Measurements from ENCODE around the gene DAPK2.
"Not testable (repeated sequence)": the region's sequence is repeated elsewhere in the genome, so short reads cannot be mapped to it uniquely, and the experiment has no call there.

Gene DAPK2

GRCh38 chr15:64060716-64061115 lies 14.4 kb upstream of the DAPK2 start:
- intact Hi-C loops (cut with DNase I) = no loop called here
- DNase-seq = no peak

GRCh38 chr15:64059104-64059503 lies 12.8 kb upstream of the DAPK2 start:
- DNase-seq; intact Hi-C loops (cut with DNase I): not testable (repeated sequence)

- intact Hi-C loops (cut with DNase I) = no loop called here
- no peak for DNase-seq
Measured at GRCh38 chr15:64058279-64058678, 12.0 kb upstream of the DAPK2 start.

GRCh38 chr15:64053674-64054073 lies 7.4 kb upstream of the DAPK2 start:
- peak in 2 of 42 donors; percentile 25 to 56 for DNase-seq
- intact Hi-C loops (cut with DNase I) = not testable (repeated sequence)

GRCh38 chr15:64052925-64053491 lies 6.7 kb upstream of the DAPK2 start:
- DNase-seq = no peak
- intact Hi-C loops (cut with DNase I) = no loop called here

GRCh38 chr15:64051407-64052259 lies 5.3 kb upstream of the DAPK2 start:
- intact Hi-C loops (cut with DNase I) = no loop called here
- no peak for DNase-seq

GRCh38 chr15:64051093-64051402 lies 4.8 kb upstream of the DAPK2 start:
- DNase-seq = no peak
- intact Hi-C loops (cut with DNase I) = no loop called here

GRCh38 chr15:64050281-64051092 lies 4.2 kb upstream of the DAPK2 start:
- intact Hi-C loops (cut with DNase I) = no loop called here
- DNase-seq = no peak

- intact Hi-C loops (cut with DNase I) = loop anchor here (10.0 kb wide), 2 partner anchors 104 to 294 kb away; no protein-coding TSS in a partner anchor
- no peak for DNase-seq
Measured at GRCh38 chr15:64048781-64049460, 2.6 kb upstream of the DAPK2 start.

GRCh38 chr15:64045774-64046420 lies 388 bp downstream of the DAPK2 start:
- intact Hi-C loops (cut with DNase I) = loop anchor here (10.0 kb wide), 2 partner anchors 101 to 291 kb away; no protein-coding TSS in a partner anchor
- peak in 26 of 42 donors; percentile 9 to 68 (median 32) for DNase-seq

- intact Hi-C loops (cut with DNase I) = loop anchor here (10.0 kb wide), 2 partner anchors 100 to 290 kb away; no protein-coding TSS in a partner anchor
- DNase-seq = no peak
Measured at GRCh38 chr15:64045101-64045435, 1.2 kb downstream of the DAPK2 start.

GRCh38 chr15:64044300-64045100 lies 1.8 kb downstream of the DAPK2 start:
- no peak for DNase-seq
- intact Hi-C loops (cut with DNase I) = loop anchor here (10.0 kb wide), 2 partner anchors 100 to 290 kb away; no protein-coding TSS in a partner anchor

GRCh38 chr15:64038878-64039610 lies 7.2 kb downstream of the DAPK2 start:
- intact Hi-C loops (cut with DNase I) = no loop called here
- no peak for DNase-seq

GRCh38 chr15:64037966-64038365 lies 8.3 kb downstream of the DAPK2 start:
- no peak for DNase-seq
- intact Hi-C loops (cut with DNase I) = no loop called here

GRCh38 chr15:64037116-64037515 lies 9.2 kb downstream of the DAPK2 start:
- DNase-seq = peak in 1 of 42 donors; percentile 11
- intact Hi-C loops (cut with DNase I) = no loop called here

- intact Hi-C loops (cut with DNase I) = no loop called here
- DNase-seq = no peak
Measured at GRCh38 chr15:64035525-64035924, 10.8 kb downstream of the DAPK2 start.

- intact Hi-C loops (cut with DNase I) = no loop called here
- no peak for DNase-seq
Measured at GRCh38 chr15:64034519-64034918, 11.8 kb downstream of the DAPK2 start.
